Measurements from ENCODE around the gene STMND1.
"Not testable (repeated sequence)": the region's sequence is repeated elsewhere in the genome, so short reads cannot be mapped to it uniquely, and the experiment has no call there.

- TF ChIP-seq POLR2A (IDR thresholded peaks at IDR 0.05; ENCODE audit: low read depth, low read length); POLR2AphosphoS5 (IDR thresholded peaks at IDR 0.05; ENCODE audit: low read depth, low read length); TAF1 (IDR thresholded peaks at IDR 0.05; ENCODE audit: borderline replicate concordance, low read depth, low read length): not testable (repeated sequence)
Observed at GRCh38 chr6:17073596-17073995, 28.3 kb upstream of the STMND1 start.
